ENCODE results near the gene ATXN7.

ATXN7 gene

DNA sequence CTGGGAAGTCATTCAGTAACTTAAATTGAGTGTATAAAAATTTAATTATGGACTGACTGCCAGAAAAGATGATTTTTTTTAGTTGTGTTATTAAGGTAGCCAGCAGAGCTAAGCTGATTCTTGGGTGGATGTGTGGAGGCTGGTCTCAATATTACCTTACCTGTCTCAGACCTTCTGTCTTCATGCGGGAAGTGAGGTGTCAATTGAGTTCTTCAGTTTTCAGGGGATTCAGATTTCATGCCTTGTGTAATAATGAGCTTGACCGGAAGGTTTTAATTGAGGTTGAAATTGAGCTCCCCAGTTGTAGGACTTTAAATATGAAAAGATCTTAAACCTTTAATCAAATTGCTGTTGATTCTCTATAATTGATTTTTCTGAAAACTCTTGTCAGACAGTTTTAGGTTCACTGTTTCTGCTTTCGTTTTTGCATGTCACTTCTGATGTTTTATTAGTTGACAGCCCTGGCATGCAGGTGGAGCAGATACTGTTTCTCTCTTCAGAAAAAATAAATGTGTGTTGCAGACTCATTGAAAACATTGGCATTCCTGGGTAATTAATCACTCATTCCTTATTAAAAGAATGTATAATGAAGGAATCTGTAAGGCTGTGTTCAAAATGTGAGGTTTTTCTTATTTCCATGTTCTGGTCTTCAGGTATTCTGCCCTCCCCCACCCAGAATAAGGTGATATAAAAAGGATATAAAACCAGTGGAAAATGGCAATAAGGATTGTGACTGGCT is 105.1 kb downstream of the ATXN7 start:
- DNase-seq, result no peak

GRCh38 chr3:63969876-63970275 is 106.2 kb downstream of the ATXN7 start:
- DNase-seq, result no peak

GRCh38 chr3:63970631-63971475 is 107.2 kb downstream of the ATXN7 start:
- peak; percentile 67 for DNase-seq

DNA sequence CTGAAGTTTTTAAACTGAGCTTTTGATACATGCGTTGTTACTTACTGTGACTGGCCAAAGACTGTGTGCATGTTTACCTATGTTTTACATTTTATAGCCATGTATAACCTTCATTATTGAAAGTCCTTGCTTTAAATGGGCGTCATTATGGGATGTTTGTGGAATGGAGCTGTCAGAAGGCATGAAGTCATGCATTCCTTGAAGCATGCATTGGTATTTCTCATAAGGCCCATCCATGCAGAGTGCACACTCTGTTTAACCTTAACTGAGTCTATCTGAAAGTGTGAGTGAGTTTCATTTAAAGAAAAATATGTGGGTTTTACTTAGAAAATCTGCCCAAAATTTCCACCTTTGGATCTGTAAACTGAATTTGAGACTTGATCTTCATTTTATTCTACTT is 108.5 kb downstream of the ATXN7 start:
- DNase-seq, result no peak

DNA sequence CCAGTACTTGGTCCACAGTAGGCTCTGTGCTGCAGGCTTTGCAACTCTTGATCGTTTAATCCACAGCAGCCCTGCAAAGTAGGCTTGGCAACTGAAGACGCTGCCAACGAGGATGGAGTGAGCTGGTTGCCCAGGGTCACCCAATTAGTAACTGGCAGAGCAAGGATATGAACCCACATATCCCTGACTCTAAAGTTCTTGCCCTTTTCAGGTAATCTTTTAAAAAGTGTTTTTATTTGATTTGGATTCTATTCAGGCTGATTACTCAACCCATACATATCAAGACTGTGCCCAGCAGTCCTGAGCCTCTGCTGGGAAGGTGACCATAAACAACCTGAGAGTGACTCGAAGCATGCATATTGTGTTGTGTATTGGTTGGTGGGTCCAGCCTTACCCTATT is 109.3 kb downstream of the ATXN7 start:
- no peak for DNase-seq

DNA sequence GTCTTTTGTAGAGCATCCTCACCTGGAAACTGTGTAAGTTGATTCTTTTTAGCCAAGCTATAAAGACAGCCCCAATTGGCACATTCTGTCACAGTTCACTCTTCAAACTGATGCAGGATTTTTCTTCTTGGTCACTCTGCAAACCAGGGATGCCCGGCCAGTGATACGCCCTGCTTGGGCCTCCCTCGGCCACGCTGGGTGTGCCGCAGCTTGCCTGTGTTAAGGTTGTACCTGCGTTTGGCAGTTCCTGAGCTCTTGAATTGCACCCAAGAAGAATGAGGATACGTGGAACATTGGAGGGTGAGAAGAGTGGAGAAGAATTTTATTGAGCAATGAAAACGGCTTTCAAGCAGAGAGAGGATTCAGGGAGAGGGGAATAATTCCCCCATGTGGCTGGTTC is 109.7 kb downstream of the ATXN7 start:
- no peak for DNase-seq

DNA sequence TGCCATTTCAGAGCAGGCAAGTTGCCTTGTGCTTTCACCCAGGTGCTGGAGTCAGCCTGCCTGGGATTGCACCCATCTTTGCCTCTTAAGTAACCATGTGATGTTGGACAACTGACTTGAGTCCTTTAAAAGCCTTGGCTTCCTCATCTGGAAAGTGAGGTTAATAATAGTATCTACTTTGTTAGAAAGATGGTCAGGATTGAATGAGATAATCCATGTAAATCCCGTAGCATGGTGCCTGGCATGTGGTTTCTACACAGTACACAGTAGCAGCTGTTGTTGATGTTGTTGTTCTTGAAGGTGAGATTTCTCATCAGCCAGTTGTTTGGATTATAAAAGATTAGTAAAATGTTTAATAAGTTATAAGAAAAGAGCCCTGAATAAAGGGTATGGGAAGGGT is 110.8 kb downstream of the ATXN7 start:
- DNase-seq, result no peak

GRCh38 chr3:63975723-63976122 is 112.1 kb downstream of the ATXN7 start:
- DNase-seq, result no peak

DNA sequence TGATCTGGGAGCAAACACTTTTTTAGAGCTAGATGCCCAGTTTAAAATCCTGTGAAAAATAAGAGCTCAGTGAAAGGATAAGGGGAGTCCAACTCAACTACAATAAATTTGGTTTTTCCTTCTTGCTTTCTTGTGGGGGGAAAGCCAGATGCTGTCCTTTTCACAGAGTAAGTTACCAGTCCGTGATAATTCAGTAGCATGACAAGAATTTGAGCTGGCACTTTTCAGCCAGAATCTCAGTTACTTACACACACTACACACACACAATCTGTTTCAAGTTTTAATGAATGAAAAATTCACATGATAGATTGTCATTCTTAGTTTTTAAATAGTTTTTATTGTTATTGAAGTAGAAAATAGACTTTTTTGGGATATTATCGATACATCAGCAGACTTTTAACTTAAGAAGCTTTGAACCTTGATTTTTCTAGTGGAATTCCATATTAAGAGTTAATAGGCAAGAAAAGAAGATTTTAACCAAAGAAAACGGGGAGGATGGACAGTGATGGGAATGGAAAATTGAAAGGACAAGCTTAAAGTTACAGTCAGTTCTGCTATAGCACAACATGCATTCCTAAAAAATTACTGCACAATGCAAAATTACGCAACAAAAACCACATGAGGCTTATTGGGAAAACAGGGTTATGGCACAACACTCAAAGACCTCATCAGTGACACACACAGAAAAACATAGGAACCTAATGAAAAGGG is 112.6 kb downstream of the ATXN7 start:
- no peak for DNase-seq

- peak; percentile 60 for DNase-seq
Observed at GRCh38 chr3:63976872-63977200, 113.2 kb downstream of the ATXN7 start.

DNA sequence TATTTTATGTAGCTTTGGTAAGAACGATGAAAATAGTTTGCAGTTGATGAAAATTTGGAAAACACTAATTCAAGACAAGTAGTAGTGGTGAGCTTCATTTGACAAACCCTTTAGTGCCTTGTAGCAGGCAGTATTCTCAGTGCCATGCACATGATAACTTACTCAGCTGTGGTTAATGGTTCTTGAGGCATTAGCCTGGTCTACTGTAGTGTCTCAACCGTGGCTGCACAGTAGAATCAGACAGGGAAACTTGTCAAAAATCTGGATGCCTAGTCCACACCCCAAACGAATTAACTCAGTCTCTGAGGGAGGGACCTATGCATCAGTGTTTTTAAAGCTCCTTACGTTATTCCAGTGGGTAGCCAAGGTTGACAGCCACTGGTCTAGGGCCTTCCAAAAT is 114.2 kb downstream of the ATXN7 start:
- DNase-seq, result no peak

DNA sequence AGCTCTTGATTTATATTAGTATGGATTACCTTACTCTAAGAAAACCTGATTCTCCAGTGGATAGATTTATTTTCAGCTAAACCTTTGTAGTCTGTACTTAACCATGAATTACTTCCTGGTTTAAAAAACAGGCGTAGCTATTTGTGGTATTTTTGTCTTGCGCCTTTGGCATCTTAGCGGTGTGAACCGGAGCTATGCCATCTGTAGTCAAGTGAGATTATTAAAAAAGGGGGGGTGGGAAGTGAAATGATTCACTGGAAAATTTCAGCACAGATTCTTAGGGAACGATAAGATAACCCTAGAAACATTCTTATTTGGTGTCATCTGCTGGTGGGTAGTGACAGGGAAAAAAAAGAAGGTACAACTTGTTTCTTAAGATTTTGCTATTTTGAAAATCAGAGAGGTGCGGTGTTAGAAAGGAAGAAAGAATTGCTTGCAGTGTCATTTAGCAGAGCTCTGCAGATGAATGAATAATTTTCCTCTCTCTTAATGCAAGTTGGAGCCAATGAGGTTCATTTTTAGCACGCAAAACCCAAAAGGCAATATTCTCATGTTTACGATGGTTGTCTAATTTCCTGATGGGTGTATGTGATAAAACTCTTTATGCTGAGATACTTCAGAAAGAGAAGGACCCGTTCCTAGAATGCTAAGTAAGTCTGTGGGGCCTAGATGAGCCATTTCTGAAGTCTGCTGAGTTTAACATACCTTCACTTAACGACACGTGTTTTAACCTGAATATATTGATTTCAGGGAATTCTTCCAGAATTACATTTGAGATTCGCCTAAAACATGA is 115.6 kb downstream of the ATXN7 start:
- peak; percentile 41 for DNase-seq

DNA sequence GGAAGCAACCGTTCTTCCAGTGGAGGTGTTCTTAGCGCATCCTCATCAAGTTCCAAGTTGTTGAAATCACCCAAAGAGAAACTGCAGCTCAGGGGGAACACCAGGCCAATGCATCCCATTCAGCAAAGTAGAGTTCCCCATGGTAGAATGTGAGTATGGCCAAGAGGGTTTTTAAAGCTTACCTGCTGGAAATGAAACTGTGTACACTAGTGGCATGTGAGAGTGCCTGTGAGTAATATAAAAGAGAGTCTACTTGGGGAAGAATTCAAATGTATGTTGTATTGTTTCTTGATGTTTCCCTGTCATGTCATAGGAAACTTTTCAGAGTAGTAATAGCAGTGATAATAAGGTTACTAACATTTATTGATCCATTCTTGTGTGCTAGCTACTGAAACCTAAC is 116.4 kb downstream of the ATXN7 start:
- DNase-seq, result no peak

DNA sequence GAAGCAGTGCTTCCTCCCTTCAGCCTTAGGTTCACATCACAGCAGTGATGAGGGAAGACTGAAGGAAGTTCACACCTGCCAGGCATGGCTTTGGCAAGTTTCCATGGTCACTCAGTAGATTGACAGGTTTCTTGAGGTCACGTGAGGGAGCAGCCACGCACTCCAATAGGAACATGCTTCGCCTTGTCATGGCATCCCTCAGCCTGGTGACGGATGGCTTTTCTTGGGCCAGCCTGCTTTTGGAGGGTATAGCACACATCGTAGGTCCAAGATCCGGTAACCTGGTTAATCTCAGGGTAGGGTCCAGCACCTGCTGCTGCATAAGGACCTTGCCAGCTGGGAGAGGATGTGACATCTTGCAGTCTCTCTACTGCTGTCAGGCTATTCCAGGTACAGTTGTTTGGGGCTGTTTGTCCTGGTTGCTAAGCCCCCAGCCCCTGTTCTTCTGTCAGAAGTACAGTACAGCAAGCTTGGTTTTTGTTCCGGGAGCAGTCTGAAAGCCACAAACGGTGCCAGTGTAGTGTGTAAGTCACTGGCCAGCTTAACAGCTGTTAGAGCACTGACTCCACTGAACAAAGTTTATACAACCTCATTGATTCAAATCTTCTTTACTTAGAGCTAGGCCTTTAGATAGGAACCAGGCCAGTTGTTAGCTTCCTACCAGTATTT is 117.3 kb downstream of the ATXN7 start:
- DNase-seq, result no peak

- DNase-seq, result no peak
Observed at GRCh38 chr3:63981980-63982379, 118.3 kb downstream of the ATXN7 start.

GRCh38 chr3:63984391-63984790 is 120.7 kb downstream of the ATXN7 start:
- DNase-seq, result no peak

- DNase-seq, result no peak
Observed at GRCh38 chr3:63986146-63986545, 122.5 kb downstream of the ATXN7 start.

DNA sequence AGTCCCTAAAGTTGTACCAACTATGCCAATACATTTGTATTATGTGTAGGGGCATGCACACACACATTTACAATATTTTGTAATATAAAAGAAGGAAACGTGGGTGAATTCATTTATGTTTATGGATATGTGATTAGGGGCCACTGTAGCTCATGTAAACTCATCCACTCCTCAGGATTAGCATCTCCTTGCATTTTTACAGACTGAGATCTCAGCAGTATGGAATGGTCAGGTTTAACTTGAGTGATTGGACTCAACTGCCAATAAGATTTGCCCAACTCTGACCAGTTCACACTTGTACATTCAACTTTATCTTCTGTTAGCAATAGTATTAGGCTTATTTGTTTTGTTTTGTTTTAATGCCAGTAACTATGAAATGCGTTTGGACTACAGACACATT is 123.2 kb downstream of the ATXN7 start:
- DNase-seq, result no peak

- DNase-seq, result no peak
Observed at GRCh38 chr3:63988943-63989342, 125.3 kb downstream of the ATXN7 start.

- DNase-seq, result no peak
Observed at GRCh38 chr3:63990204-63990603, 126.5 kb downstream of the ATXN7 start.

- no peak for DNase-seq
Observed at GRCh38 chr3:63990733-63991132, 127.1 kb downstream of the ATXN7 start.

DNA sequence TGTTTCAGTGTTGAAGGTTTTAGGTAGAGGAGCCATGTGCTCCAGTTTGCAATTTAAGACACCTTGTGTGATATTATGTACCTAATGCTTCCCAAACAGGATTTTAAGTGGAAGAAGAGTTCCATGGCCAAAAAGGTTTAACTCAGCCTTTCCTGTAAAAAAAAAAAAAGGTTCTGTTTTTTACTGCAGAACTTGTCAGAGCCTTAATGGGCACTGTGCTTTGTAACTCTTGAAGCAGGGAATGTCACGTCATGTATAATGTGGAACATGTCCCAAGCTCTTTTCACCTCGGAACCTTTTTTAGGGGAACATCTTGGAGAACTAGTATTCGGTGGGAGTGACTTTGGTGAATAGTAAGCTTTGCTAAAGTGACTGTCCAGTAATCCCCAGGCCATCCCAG is 128.0 kb downstream of the ATXN7 start:
- DNase-seq, result no peak
